ENCODE data around the gene SCD5.

Gene SCD5

DNA sequence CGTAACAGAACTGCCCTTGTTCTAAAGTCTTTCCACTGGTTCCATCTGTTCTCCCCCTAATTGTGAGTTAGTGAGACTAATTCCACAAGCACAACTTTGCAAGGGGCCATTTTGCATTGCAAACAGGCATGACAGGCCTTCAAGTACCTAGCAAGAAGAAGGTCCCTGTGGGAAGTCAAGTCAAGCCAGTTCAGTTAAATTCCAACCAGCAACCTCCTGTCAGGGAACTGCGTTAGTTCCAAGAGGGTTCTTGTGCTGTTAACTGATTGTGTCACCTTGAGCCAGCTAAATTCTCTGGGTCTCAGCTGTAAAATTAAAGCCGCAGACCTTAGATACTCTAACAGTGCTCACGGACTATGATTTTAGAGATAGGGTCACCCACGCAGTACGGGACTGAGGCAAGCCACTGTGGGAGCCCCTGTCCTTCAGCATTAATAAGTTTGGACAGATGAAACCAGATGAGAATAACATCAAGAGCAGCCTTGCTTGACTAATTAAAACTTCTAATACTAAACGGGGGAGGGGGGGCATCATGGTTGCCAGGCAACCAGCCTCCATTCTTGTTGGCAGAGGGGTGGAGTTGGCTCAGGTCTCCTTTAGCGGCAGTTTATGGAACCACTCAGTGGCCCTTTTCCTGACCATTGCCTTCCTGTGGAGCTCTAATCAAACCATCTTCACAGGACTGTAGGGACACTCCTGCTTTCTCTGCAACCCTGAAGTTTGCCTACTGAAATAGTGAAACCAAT lies 212.7 kb downstream of the SCD5 start:
- Histone ChIP-seq H2AFZ (no peak overlapping the region), H3K9me3 (ENCODE audit: control insufficient read depth, low read length) (no peaks in the 10 kb centered on the region), H3K36me3 (ENCODE audit: control insufficient read depth, insufficient read depth, low read length) (no peaks in the 10 kb centered on the region), H3K27ac (no peak overlapping the region), H3K27me3 (ENCODE audit: control insufficient read depth, insufficient read depth, low read length) (no peaks in the 10 kb centered on the region), H3K79me2 (no peaks in the 10 kb centered on the region), H3K4me1 (no peaks in the 10 kb centered on the region), H3K9ac (no peak overlapping the region), H3K4me3 (ENCODE audit: low read depth, low read length) (no peak overlapping the region), H3K4me2 (ENCODE audit: low read length) (no peak overlapping the region)
- TF ChIP-seq CTCF (IDR thresholded peaks at IDR 0.05) = no peak

GRCh38 chr4:82584931-82585330 lies 213.7 kb downstream of the SCD5 start:
- no peak overlapping the region for H3K4me3 ChIP-seq (ENCODE audit: low read depth, low read length)
- H3K4me1 ChIP-seq = no peaks in the 10 kb centered on the region
- H3K9ac ChIP-seq = no peak overlapping the region
- no peak overlapping the region for H3K4me2 ChIP-seq (ENCODE audit: low read length)
- H3K27ac ChIP-seq = no peak overlapping the region
- no peaks in the 10 kb centered on the region for H3K79me2 ChIP-seq
- H3K27me3 ChIP-seq (ENCODE audit: control insufficient read depth, insufficient read depth, low read length) = no peaks in the 10 kb centered on the region
- no peaks in the 10 kb centered on the region for H3K9me3 ChIP-seq (ENCODE audit: control insufficient read depth, low read length)
- no peak for TF ChIP-seq CTCF (IDR thresholded peaks at IDR 0.05)
- H2AFZ ChIP-seq = no peak overlapping the region
- H3K36me3 ChIP-seq (ENCODE audit: control insufficient read depth, insufficient read depth, low read length) = no peaks in the 10 kb centered on the region

DNA sequence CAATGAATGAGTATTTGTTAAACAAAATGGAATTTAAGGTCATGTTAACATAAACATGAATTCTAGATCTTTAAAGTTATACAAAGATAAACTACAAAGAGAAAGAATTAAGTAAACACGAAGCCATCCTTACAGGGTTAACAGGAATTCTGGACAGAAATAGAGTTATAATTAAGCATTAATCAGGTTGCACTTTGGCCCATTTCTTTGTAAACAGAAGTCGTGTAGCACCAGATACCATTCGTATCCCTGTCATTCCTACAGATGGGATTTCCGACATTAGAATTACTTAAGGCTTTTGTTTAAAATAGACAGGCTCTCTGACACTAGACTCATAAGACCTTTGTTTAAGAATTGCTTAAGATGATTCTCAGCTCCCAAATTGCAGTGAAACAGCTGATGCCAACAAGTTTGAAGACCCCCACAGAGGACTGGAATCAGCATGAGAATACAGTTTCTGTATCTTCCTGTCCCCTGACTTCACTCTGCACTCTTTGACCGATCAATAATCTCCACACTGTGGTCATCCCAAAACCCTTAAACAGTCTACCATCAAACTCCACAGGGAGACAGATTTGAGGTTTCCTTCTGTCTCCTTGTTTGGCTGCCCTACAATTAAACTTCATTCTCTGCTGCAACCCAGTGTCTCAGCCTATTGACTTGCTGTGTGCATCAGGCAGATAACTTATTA lies 214.6 kb downstream of the SCD5 start:
- no peak overlapping the region for H2AFZ ChIP-seq
- H3K4me2 ChIP-seq (ENCODE audit: low read length) = no peak overlapping the region
- H3K4me1 ChIP-seq = no peaks in the 10 kb centered on the region
- H3K4me3 ChIP-seq (ENCODE audit: low read depth, low read length) = no peak overlapping the region
- no peaks in the 10 kb centered on the region for H3K36me3 ChIP-seq (ENCODE audit: control insufficient read depth, insufficient read depth, low read length)
- H3K9ac ChIP-seq = no peak overlapping the region
- no peaks in the 10 kb centered on the region for H3K9me3 ChIP-seq (ENCODE audit: control insufficient read depth, low read length)
- no peak for TF ChIP-seq CTCF (IDR thresholded peaks at IDR 0.05)
- H3K27ac ChIP-seq = no peak overlapping the region
- H3K79me2 ChIP-seq = no peaks in the 10 kb centered on the region
- no peaks in the 10 kb centered on the region for H3K27me3 ChIP-seq (ENCODE audit: control insufficient read depth, insufficient read depth, low read length)

DNA sequence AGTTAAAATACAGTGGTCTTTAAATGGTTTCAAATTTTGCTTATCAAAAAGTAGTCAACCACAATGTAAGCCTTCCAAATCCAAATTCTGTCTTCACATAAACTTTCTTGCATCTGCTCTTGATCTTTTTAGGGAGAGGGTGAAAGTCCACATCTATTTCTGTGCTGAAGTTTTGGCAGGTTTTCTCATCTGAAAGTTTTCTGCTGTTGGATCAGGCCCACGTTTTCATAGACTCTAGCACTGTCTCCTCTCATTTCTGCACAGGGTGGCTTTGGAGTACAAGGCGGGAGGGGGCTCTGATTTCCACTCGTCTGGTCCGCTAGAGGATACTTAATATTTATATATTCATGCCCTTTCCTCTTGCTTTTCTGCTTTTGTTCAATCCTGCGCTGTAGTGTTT lies 218.7 kb downstream of the SCD5 start:
- TF ChIP-seq CTCF (IDR thresholded peaks at IDR 0.05) = no peak
- H3K36me3 ChIP-seq (ENCODE audit: control insufficient read depth, insufficient read depth, low read length) = no peaks in the 10 kb centered on the region
- no peak overlapping the region for H3K9ac ChIP-seq
- no peaks in the 10 kb centered on the region for H3K4me1 ChIP-seq
- H3K4me2 ChIP-seq (ENCODE audit: low read length) = no peak overlapping the region
- H3K27ac ChIP-seq = no peak overlapping the region
- no peaks in the 10 kb centered on the region for H3K9me3 ChIP-seq (ENCODE audit: control insufficient read depth, low read length)
- H3K27me3 ChIP-seq (ENCODE audit: control insufficient read depth, insufficient read depth, low read length) = no peaks in the 10 kb centered on the region
- no peak overlapping the region for H3K4me3 ChIP-seq (ENCODE audit: low read depth, low read length)
- no peak overlapping the region for H2AFZ ChIP-seq
- no peaks in the 10 kb centered on the region for H3K79me2 ChIP-seq

All from parathyroid adenoma (tissue), 2 donors.